Activated T-helper 1 cell treated with anti-CD3 and anti-CD28 coated beads, Interleukin-2, amount 50 U/mL, for 16 hours (primary cell): ENCODE data around the gene BHLHE40.

Experiments used
- DNase-seq, 2 donors: peaks; one replicate each; pipeline ENCODE4 v3.0.0-alpha.2; 2020; ENCODE audit warnings: low read depth in 1 of 2, low spot score in 1 of 2

Gene BHLHE40

GRCh38 chr3:5016211-5017161 is 37.2 kb downstream of the BHLHE40 start:
- DNase-seq = no peak

GRCh38 chr3:5017925-5018531 is 38.8 kb downstream of the BHLHE40 start:
- DNase-seq = no peak

- DNase-seq = peak; percentile 54 to 68
These were observed 40.4 kb downstream of the BHLHE40 start for GRCh38 chr3:5019411-5020241.

GRCh38 chr3:5020242-5020722 is 41.0 kb downstream of the BHLHE40 start:
- DNase-seq = no peak

- no peak for DNase-seq
These were observed 42.2 kb downstream of the BHLHE40 start for GRCh38 chr3:5021116-5022092.

GRCh38 chr3:5022187-5022965 is 43.1 kb downstream of the BHLHE40 start:
- DNase-seq = no peak

- no peak for DNase-seq
These were observed 43.9 kb downstream of the BHLHE40 start for GRCh38 chr3:5022966-5023776.

GRCh38 chr3:5023777-5024346 is 44.6 kb downstream of the BHLHE40 start:
- no peak for DNase-seq

GRCh38 chr3:5026046-5026362 is 46.8 kb downstream of the BHLHE40 start:
- no peak for DNase-seq

GRCh38 chr3:5029715-5030114 is 50.5 kb downstream of the BHLHE40 start:
- DNase-seq = no peak

- no peak for DNase-seq
These were observed 50.9 kb downstream of the BHLHE40 start for GRCh38 chr3:5030152-5030551.

- DNase-seq = no peak
These were observed 53.6 kb downstream of the BHLHE40 start for GRCh38 chr3:5032844-5033243.
